ENCODE results near the gene PCSK7. TPM values are rescaled to one million over a fixed set of nuclear protein-coding genes. Genes with fewer than 3 reads are reported as not detected.
"Not testable (repeated sequence)": the region's sequence is repeated elsewhere in the genome, so short reads cannot be mapped to it uniquely, and the experiment has no call there.

Gene PCSK7
- total RNA-seq, 4 donors from 2014 or later = 136 to 244 (median 171) TPM

- no peak for TF ChIP-seq POLR2A (IDR thresholded peaks at IDR 0.05)
- no peak for TF ChIP-seq CTCF (IDR thresholded peaks at IDR 0.05)
- no peak for DNase-seq
- H3K4me1 ChIP-seq = no peaks in the 10 kb centered on the region
- H3K4me3 ChIP-seq = no peak overlapping the region
- no peak overlapping the region for H3K27ac ChIP-seq
- H3K36me3 ChIP-seq = no peaks in the 10 kb centered on the region
- no peaks in the 10 kb centered on the region for H3K9me3 ChIP-seq
- no peaks in the 10 kb centered on the region for H3K27me3 ChIP-seq
Measured at GRCh38 chr11:117271208-117271607, 39.3 kb upstream of the PCSK7 start.

- Histone ChIP-seq H3K27me3 (no peaks in the 10 kb centered on the region), H3K27ac (no peak overlapping the region), H3K4me1 (no peaks in the 10 kb centered on the region), H3K36me3 (no peaks in the 10 kb centered on the region), H3K9me3 (no peaks in the 10 kb centered on the region), H3K4me3 (no peak overlapping the region)
- TF ChIP-seq POLR2A (IDR thresholded peaks at IDR 0.05) (no peak), CTCF (IDR thresholded peaks at IDR 0.05) (no peak)
- DNase-seq = no peak
Measured at GRCh38 chr11:117269856-117270255, 38.0 kb upstream of the PCSK7 start.

- no peak overlapping the region for H3K4me3 ChIP-seq
- peaks cover 0 to 18% (median 0%) of the 10 kb centered on the region in 3 donors for H3K36me3 ChIP-seq
- TF ChIP-seq POLR2A (IDR thresholded peaks at IDR 0.05) (no peak), CTCF (IDR thresholded peaks at IDR 0.05) (no peak)
- H3K27ac ChIP-seq = no peak overlapping the region
- no peaks in the 10 kb centered on the region for H3K27me3 ChIP-seq
- no peak for DNase-seq
- H3K4me1 ChIP-seq = no peaks in the 10 kb centered on the region
- H3K9me3 ChIP-seq = no peaks in the 10 kb centered on the region
Measured at GRCh38 chr11:117265745-117266144, 33.9 kb upstream of the PCSK7 start.

- not testable (repeated sequence) for H3K27ac ChIP-seq, H3K27me3 ChIP-seq, H3K4me3 ChIP-seq, H3K4me1 ChIP-seq, H3K9me3 ChIP-seq, DNase-seq
- H3K36me3 ChIP-seq = peaks cover 0 to 19% (median 0%) of the 10 kb centered on the region in 3 donors
Measured at GRCh38 chr11:117264624-117265323, 32.9 kb upstream of the PCSK7 start.

GRCh38 chr11:117259417-117259816, 27.5 kb upstream of the PCSK7 start:
- Histone ChIP-seq H3K36me3 (peaks cover 0 to 30% (median 0%) of the 10 kb centered on the region in 3 donors), H3K4me1 (no peaks in the 10 kb centered on the region), H3K27ac (no peak overlapping the region), H3K4me3 (no peak overlapping the region), H3K27me3 (no peaks in the 10 kb centered on the region), H3K9me3 (no peaks in the 10 kb centered on the region)
- no peak for DNase-seq
- TF ChIP-seq CTCF (IDR thresholded peaks at IDR 0.05) (no peak), POLR2A (IDR thresholded peaks at IDR 0.05) (no peak)

GRCh38 chr11:117258576-117258975, 26.7 kb upstream of the PCSK7 start:
- H3K27me3 ChIP-seq = no peaks in the 10 kb centered on the region
- no peaks in the 10 kb centered on the region for H3K9me3 ChIP-seq
- TF ChIP-seq CTCF (IDR thresholded peaks at IDR 0.05) = no peak
- no peak for TF ChIP-seq POLR2A (IDR thresholded peaks at IDR 0.05)
- no peak for DNase-seq
- no peak overlapping the region for H3K4me3 ChIP-seq
- no peak overlapping the region for H3K27ac ChIP-seq
- peaks cover 0 to 39% (median 0%) of the 10 kb centered on the region in 3 donors for H3K36me3 ChIP-seq
- H3K4me1 ChIP-seq = no peaks in the 10 kb centered on the region
